GM19395 (cell line): ENCODE measurements around the gene SSH3.
A peak's percentile ranks its signal among the peaks of the same experiment; 100 is the strongest.

Source experiments
- ATAC-seq: cut with Tn5 transposase; IDR thresholded peaks from one replicate; pipeline ENCODE4 v1.9.1; 2021; ENCODE audit warnings: mild to moderate bottlenecking, moderate library complexity; ENCODE audit not compliant: unreplicated experiment

Gene SSH3

DNA sequence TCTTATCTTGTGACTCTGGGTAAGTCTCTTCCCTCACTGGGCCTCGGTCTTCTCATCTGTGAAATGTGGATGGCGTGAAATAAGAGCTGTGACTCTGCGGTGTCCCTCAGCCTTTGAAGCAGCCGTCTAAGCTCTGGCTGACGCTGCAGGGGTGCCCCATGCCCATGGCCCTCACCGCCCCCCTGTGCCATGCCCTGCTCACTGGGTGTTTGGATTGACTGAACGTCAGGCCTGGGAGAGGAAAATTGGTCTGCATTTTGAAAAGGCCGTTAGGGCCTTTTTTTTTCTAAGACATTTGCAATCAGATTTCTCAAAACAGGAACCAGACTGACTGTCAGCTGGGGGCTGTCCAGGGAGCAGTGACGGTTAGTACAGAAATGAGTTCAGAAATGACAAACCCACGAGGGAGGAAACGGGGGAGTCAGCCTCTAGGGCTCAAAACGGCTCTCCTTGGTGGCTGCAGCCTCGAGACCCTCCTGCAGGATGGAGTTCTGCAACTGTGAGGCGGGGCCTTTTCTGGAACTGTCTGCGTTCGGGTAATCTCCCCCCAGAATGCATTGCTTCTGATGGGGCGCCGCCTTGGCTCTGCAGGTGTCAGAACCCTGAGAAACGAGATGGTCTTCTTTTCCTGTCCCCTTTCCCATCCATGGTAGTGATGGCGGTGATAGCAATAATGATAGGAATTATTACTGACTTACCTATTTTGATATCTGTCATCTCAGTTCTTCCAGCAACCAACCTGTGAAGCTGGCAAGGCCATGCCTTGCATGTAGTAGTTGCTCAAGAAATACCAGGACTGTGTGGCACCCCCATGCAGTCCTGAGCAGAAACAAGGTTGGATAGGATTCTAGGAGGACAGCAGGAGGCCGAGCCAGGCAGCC lies 35.0 kb upstream of the SSH3 start:
- peak; percentile 53 for ATAC-seq

DNA sequence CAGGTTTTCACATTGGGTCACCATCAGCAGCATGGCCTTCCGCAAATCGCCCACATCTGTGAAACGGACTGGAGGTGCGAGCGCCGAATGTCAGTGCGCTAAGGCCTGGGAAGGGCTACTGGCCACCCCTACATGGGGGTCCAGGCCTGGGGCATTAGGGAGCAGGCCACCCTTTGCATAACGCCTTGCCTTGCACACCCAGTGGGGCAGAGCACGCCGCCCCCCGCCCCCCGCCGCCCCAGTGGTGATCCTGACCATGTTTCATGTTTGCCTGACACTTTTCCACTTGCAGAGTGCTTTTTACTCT lies 34.4 kb upstream of the SSH3 start:
- ATAC-seq = no peak

DNA sequence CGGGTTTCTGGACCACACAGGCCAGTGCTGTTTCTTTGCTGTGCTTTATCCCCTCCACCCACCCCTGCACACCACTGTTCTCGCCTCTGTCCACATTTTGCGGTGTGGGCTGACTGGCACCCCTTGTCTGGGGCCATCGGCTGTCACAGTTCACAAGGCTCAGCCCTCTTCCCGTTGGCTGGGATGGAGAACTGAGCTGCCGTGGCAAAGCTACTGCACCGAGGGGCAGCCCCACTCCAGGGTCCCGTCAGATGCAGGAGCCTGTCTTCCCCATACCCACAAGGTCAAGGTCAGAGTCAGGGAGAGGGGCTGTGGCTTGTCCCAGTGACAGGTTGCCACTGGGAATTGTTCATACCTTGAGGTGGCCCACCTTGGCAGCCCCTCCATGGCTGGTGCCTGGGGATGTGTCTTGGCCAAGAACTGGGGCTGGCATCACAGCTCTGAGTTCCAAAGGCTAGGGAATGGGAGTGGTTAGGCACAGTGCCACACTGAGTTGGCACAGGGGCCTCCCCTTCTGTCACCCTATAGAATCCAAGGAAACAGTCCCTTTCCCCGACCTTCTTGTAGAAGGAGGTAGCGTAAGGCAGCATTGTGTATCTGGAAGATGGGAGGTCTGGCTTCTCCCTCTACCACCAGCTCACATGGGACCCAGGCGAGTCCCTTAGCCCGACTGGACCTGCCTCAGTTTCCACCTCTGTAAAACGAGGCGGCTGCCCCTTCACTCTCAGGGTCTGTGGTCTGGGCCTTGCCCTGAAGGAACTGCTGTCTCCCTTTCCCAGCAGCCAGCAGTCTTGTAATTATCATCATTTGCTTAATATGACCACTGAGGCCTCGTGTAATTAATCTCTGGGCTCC lies 33.7 kb upstream of the SSH3 start:
- ATAC-seq = no peak

DNA sequence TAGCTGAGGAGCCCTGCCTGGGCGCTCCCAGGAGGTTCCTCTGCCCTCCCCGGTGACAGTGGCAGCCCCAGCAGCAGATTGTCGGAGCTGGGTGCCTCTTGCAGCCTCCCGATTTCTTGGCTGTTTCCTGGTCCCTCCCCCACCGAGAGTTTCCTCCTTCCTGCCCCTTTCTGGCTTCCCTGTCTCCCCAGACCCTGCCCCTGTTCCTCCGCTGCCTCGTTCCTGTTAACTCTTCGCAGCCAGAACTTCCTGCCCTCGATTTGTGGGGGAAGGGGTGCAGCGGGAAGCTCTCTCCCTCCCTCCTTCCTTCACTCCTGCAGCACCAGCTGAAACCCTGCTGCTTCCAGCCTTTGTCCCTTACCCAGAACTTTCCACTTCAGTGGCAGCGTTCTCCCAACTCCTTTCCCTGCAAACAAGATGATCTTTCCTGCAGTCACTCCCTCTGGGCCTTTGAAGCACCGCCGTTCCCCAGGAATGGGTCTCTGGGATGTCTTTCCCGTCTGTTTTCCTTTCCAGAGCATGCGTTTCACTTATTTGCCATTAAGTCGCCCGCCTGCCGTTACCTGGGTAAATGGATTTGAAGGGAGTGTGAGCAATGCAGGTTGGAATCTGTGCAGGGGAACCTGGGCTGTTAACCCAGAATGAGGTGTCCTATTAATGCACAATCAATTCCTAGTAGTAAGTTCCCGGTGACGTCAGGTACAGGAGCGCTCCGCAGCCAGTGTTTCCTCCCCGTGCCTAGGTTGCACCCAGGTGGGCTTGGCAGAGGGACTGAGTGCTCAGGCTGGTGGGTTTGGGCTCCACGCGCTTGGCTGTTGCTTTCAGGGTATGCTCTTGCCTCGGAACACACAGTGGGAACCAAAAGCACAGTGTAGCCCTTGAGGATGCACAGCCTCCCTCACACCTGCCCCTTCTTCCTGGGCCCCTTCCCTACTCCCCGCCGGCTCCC lies 32.8 kb upstream of the SSH3 start:
- ATAC-seq = no peak

DNA sequence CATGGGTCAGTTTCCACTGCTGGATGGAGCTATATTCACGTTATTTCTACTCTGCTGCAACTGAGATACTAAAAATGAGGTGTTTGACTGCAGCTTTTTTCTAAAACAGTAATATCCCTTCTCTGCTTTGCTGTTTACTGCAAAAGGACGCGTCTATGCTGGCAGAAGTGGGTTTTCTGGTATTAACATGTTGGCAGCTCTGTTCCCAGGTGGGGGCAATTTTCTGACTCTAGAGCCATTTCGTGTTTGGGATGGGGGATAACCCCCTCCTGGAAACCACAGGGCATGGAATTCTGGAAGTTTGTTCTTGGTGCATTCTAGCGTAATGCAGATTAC lies 32.2 kb upstream of the SSH3 start:
- ATAC-seq = no peak

DNA sequence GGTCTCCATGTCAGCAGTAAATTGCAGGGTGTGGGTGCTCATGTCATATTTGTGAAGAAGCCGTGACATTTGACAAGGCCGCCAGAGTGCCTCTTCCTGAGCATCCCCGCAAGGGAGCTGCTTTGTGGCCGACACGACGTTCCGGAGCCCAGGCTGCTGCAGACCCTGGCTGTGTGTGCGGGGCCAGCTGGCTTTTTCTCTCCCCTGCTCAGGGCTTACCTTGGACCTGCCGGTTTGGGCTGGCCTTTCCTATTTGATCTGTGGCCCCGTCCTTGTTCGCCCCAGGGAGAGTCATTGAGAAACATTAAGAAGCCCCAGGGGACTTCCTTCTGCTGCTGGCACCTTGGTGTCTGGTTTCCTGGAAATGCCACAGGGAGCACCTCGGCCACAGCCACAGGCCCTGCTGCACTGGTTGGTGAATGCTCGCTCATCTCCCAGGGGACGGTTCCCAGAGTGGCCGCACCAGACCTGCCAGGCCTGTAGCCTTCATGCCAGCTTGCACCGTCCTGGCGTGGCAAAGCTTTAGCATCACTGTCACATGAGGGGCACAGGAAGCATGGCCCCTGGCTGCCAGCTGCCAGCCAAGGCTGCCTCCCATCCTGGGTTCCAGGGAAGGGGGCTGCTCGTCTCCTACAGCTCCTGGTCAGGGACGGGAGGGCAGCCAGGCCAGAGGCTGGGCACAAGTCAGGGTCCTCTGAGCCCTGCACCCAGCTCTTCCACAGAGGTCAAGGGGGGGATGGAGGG lies 31.6 kb upstream of the SSH3 start:
- no peak for ATAC-seq

DNA sequence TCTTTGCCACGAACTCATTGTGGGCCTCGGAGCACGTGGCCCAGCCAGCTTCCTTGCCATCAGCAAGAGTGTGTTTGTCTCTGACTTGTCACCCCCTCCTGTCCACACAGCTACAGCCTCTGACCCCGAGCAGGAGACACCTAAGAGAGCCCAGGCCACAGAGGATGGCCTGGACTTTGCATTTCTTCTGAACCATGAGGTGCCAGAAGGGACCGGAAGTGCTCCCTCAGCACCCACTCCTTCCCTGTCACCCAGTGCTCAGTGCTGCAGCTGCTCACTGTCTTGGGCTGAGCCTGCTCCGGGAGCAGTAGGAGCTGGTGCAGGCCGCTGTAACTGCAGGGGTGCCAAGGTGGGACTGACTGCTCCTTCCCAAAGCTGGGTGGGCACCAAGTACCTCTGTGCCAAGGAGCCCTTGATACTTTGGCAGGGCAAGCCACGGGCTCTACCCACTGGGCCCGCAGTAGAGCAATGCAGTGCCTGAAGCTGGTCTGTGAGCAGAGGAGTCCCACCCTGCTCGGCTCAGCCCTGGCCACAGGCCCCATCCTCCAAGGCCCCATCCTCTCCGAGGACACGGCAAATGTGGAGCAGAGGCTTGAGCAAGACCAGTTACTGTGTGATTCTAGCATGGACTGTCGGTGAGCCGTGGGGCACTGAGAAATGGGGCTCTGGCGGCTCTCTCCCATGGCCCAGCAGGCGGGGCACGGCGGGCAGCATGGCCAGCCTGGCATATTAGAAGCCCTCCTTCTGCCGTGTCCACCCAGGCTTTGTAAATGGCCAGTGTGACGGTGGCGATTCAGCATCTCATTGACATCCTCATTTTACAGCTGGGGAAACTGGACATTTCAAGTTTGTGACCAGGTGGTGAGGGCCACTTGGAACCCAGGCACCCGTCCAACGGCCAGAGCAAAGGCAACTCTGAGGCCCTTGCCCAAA lies 30.7 kb upstream of the SSH3 start:
- ATAC-seq = no peak

DNA sequence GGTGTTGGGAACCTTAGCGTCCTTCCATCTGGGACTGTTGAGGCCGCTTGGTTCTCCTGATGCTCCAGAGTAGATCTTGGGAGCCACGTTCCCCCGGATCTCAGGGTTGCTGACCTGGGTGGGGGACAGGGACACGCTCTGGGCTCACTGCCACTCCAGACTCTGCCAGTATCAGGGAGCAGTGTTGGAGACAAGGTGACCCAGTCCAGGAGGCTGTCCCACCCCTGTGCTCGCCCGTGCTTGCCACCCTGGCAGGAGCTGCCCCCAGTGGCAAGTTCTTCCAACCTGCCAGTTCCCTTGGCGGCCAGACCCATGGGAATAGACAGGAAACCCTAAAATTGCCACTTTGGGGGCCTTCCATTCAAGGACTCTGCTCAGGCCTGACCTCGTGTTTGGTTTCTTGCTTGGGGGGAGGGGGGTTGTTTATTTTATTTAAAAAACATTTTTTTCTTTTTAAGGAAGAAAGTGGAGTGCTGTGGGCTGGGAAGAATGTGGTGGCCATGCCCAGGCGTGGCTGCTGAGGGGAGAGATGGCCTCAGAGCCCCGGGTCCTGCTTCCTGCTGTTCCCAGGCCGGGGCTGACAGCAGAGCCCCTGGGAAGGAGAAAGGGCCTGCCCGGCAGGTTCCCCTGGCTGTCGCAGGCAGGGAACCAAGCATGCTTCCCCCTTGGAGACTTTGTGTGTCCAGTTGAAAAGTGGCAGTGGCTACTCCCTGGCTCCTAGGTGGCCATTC lies 29.9 kb upstream of the SSH3 start:
- ATAC-seq = no peak

DNA sequence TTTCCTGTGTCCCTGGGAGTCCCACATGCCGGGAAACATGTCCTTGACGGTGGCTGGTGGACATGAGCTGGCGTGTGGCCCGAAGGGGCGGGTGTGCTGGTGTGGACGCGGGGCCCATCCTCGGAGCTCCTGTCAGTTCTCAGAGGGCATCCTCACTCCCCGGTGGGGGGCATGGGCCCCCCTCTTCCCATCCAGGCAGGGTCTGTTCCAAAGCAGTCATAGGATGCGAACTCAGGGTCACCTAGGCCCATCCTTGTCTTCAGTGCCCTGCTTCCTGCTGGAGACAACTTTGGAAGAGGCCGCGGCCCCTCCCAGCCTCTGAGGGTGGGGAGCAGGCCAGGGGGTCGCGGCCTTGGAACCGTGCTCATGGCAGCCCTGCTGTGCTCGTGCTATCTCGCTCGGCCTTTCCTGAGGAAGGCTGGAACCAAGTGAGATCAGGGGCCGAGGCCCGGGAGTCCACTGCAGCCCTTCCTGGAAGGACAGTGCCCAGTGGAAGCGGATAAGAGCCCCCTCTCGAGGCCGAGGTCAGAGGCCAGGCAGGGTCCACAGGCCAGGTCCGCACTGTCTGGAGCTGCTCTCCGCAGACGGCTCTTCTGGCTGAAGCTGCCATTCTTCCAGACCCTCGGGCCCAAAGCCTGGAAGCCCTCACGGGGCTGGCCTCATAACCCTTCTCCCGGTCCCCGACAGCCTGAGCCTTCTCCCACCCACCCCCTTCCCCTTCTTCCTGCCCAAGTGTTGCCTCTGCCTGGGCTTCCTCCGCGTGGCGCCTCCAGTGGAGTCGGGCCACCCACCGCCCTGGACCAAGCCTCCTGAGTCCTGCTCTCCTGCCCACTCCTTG lies 28.3 kb upstream of the SSH3 start:
- ATAC-seq = no peak

DNA sequence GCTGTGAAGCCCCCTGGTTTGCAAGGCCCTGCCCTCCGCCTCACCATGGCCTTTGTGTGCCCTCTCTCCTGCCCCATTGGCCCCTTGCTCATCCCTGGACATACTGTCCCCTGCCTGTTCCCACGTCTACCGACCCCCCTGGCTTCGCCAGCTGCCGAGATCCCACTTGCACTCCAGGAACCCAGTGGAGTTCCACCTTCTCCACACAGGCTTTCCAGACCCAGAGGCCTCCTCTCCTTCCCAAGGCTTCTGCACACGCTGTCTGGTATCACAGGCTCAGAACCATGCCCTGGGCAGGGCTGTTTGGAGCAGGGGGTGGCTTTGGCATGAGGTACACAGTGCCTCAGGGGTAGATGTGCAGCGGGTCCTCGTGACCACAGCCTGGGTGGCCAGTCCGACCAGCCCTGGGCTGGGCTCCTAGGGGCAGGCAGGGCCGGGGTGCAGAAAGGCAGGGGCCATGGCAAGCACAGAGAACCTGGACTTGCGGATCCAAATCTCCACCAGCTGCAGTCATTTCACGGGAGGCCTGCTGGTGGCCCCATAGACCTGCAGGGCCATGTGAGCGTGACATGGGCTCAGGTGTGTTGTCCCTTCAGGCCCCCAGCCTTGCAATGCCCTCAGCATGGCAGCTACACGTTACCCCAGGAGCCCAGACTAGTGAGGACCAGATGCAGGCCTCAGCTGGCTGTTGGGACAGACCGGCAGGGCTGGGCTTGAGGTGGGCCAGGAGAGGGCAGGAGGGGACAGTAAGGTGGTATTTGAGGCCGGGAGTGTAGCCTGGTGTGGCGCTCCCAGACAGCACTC lies 27.5 kb upstream of the SSH3 start:
- ATAC-seq = no peak

DNA sequence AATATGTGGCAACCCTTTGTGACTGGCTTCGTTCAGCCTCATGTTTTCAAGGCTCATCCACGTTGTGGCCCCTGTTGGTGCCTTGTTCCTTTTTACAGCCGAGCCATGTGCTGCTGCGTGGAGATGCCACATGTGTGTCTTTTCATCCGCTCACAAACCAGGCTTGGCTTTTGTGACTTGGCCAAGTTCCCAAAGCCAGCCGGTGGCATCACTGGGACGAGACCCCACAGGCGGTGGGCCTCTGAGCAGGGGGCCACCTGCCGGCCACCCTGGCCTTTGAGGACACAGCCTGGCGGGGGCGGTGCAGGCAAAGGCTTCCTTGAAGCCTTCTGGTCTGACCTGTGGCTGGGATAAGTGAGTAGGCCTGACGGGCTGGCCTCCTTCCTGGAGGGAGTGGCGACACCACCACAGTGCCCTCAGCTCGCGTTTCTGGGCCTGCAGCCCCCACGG lies 26.5 kb upstream of the SSH3 start:
- ATAC-seq = peak; percentile 39

DNA sequence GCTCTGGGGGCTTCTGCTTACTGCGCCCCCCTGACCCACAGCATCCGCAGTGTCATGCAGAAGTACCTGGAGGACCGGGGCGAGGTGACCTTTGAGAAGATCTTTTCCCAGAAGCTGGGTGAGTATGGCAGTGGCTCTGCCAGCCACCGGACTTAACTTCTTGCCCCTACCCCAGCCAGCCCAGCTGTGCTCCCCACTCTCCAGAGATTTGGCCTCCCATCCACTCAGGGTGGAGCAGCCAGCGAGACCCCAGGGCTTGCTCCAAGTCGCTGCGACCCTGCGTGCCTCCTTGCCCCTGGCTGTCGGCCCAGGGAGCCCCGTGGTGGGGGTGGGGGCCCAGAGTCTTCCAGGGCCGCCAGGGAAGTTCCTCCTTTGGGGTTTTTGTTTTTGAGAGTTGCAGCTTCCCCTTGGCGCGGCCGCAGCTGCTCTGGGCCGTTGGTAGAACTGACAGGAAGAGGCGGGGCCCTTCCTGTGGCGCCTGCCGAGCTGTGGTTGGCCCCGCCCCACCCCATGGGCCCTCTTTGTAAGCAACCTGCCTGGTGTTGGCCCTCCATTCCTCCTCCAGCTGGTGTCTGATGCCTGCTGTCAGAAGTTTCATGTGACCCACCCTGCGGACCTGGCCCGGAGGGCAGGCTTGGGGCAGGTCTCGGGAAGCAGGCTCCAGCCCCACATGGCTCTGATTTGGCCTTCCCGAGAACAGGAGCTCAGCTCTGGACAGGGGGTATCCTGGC lies 25.9 kb upstream of the SSH3 start:
- peak; percentile 82 for ATAC-seq

DNA sequence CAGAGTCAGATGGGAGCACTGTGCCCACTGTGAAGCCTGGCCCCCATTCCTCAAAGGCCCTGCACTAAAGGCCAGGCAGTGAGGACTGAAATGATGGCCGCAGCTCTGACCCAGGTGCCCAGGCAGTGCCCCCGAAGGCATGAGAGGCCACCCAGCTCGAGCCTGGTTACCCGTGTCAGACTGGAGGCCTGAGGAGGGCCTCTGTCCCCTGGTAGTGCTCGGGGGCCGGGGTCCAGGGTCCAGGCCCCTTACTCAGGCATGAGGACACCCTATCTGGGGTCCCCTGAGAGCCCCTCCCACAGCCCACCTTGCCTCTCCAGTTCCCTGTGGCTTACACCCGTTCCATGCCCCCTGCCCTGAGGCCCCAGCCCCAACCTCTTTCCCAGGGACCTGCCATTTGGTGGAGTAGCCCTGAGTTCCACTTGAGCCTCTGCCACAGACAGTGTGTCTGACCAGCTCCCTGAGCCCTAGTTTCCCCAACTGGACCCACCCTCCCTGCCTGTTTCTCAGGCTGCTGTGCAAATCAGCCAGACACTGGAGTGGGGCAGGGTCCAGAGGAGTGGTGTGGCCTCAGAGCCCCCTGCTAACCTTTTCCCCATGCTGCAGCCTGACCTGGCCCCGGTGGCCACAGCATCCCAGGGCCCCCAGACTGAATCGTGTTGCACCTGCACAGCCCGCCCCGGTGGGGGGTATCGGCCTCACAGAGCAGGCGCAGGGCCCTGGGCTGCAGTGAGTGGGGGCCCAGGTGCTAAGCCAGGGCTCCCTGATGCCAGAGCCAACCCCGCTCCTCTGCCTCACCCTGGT lies 25.0 kb upstream of the SSH3 start:
- ATAC-seq = no peak

DNA sequence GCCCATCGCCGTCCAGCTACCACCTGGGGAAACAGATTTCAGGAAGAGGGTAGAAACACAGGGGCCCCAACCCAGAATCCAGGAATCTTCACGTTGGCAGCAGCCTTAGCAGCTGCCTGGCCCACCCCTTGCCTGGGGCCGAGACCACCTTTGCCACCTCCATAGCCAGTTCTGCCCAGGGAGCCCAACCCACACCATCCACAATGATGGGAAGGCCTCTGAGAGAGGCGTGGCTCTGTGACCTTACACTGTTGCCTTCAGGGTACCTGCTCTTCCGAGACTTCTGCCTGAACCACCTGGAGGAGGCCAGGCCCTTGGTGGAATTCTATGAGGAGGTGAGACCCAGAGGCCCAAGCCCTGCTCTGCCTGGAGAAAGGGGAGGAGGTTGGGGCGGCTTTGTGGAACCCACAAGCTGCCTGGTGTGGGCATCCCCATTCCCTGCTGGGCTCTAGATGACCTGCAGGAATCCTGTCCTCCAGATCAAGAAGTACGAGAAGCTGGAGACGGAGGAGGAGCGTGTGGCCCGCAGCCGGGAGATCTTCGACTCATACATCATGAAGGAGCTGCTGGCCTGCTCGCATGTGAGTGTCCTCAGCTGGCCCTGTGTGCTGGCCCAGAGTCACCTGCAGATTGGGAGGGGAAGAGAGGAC lies 24.3 kb upstream of the SSH3 start:
- ATAC-seq = no peak
